Keratinocyte (primary cell): ENCODE data around the gene RBM3. TPM values are rescaled to one million over a fixed set of nuclear protein-coding genes. Genes with fewer than 3 reads are reported as not detected.
A peak's percentile ranks its signal among the peaks of the same experiment; 100 is the strongest.
"Not testable (repeated sequence)": the region's sequence is repeated elsewhere in the genome, so short reads cannot be mapped to it uniquely, and the experiment has no call there.

Experiments used
- DNase-seq: peaks from one replicate; pipeline ENCODE4 v3.0.0-alpha.2; 2011; ENCODE audit warnings: low read depth, missing footprints, low spot score
- FAIRE-seq: peaks from 2 replicates; lab custom pipeline; 2011; peaks lifted over from hg19 to GRCh38; lab: Jason Lieb, UNC
- H2AFZ ChIP-seq: 2 replicates; pipeline ENCODE4 v1.6.0; 2012; ENCODE audit warnings: low read length, control low read depth, inconsistent platforms; ENCODE audit not compliant: control insufficient read depth
- H3K27ac ChIP-seq: 2 replicates; pipeline ENCODE4 v1.5.1; 2011; ENCODE audit warnings: low read length; ENCODE audit not compliant: control insufficient read depth, insufficient read depth
- H3K27me3 ChIP-seq: 3 replicates; pipeline ENCODE4 v1.6.0; 2011; ENCODE audit warnings: low read length; ENCODE audit not compliant: control insufficient read depth, insufficient read depth; ENCODE audit errors: extremely low read depth
- H3K36me3 ChIP-seq, 2 experiments: 2 replicates in 1 of 2; 3 replicates in 1 of 2; pipeline ENCODE4 v1.5.1; 2011; ENCODE audit warnings: low read length in 2 of 2, mild to moderate bottlenecking in 1 of 2; ENCODE audit not compliant: control insufficient read depth in 2 of 2, insufficient read depth in 2 of 2; ENCODE audit errors: extremely low read depth in 1 of 2
- H3K4me1 ChIP-seq: 3 replicates; pipeline ENCODE4 v1.5.1; 2011; ENCODE audit warnings: low read length; ENCODE audit not compliant: control insufficient read depth, insufficient read depth; ENCODE audit errors: extremely low read depth
- H3K4me2 ChIP-seq: 3 replicates; pipeline ENCODE4 v1.6.0; 2011; ENCODE audit warnings: low read depth, low read length; ENCODE audit not compliant: control insufficient read depth, insufficient read depth; ENCODE audit errors: extremely low read depth
- H3K4me3 ChIP-seq, 3 experiments: fragments of 200-600 bp in 1 of 3; sonication (generic) in 1 of 3; 2 replicates in 2 of 3; 3 replicates in 1 of 3; pipeline ENCODE4 v1.5.1; 2011 to 2016; ENCODE audit warnings: low read length in 3 of 3, mild to moderate bottlenecking in 3 of 3, control low read depth in 2 of 3, inconsistent platforms in 1 of 3, low read depth in 1 of 3, mixed read lengths in 1 of 3, mixed run types in 1 of 3, moderate library complexity in 1 of 3; ENCODE audit not compliant: control insufficient read depth in 2 of 3, insufficient read depth in 2 of 3; ENCODE audit errors: extremely low read depth in 1 of 3
- H3K79me2 ChIP-seq: 2 replicates; pipeline ENCODE4 v1.6.0; 2012; ENCODE audit warnings: low read length; ENCODE audit not compliant: control insufficient read depth, insufficient read depth
- H3K9ac ChIP-seq: 3 replicates; pipeline ENCODE4 v1.6.0; 2011; ENCODE audit warnings: low read length; ENCODE audit not compliant: control insufficient read depth, insufficient read depth; ENCODE audit errors: extremely low read depth
- H3K9me1 ChIP-seq: 3 replicates; pipeline ENCODE4 v1.6.0; 2011; ENCODE audit warnings: low read length; ENCODE audit not compliant: control insufficient read depth, insufficient read depth; ENCODE audit errors: extremely low read depth
- H3K9me3 ChIP-seq: 2 replicates; pipeline ENCODE4 v1.5.1; 2012; ENCODE audit warnings: low read depth, low read length; ENCODE audit not compliant: control insufficient read depth
- H4K20me1 ChIP-seq: 3 replicates; pipeline ENCODE4 v1.6.0; 2011; ENCODE audit warnings: low read length; ENCODE audit not compliant: control insufficient read depth, insufficient read depth; ENCODE audit errors: extremely low read depth
- CTCF ChIP-seq, 3 experiments: IDR thresholded peaks in 1 of 3; conservative IDR thresholded peaks in 1 of 3; optimal IDR thresholded peaks in 1 of 3; 2 replicates in 2 of 3; 3 replicates in 1 of 3; pipeline versions ENCODE3 to v1.5.1; 2011; ENCODE audit warnings: low read length in 3 of 3, mild to moderate bottlenecking in 3 of 3, moderate library complexity in 2 of 3, control low read depth in 1 of 3, inconsistent platforms in 1 of 3; ENCODE audit not compliant: insufficient read depth in 2 of 3; ENCODE audit errors: extremely low read depth in 1 of 3
- EZH2 ChIP-seq: IDR thresholded peaks from one replicate; pipeline ENCODE4 v1.6.1; 2012; ENCODE audit warnings: inconsistent platforms, mild to moderate bottlenecking, low read length, moderate library complexity
- dilution Hi-C: fragments of 300-500 bp; cut with MboI; formaldehyde crosslinking; loops from one replicate; pipeline ENCODE4 v1.7.0; 2020; ENCODE audit warnings: low sequenced_read_pairs; ENCODE audit not compliant: extremely low pct_ligation_motif_present
- polyA plus RNA-seq, 5 experiments: library from polyadenylated mRNA; depleted of rRNA in 3 of 5; stranded (reverse) in 3 of 5; stranded (forward) in 1 of 5; unstranded in 1 of 5; fragments of >200 nt; gene quantifications; 1 replicate in 1 of 5; 2 replicates in 3 of 5; 3 replicates in 1 of 5; pipeline versions ENCODE4 v1.2.1 to v1.2.3, GENCODE V29; 2011 to 2012; ENCODE audit warnings: missing spikeins in 2 of 5, low read depth in 1 of 5, low replicate concordance in 1 of 5

RBM3 gene
- polyA plus RNA-seq, 1 donor (not counting 4 experiments of a cell fraction or from before 2014, with no cell fraction given) = 327 TPM

GRCh38 chrX:48541140-48541814, 33.0 kb upstream of the RBM3 start:
- H3K9me1 ChIP-seq = no peaks in the 10 kb centered on the region
- no peak overlapping the region for H3K9ac ChIP-seq
- peaks cover 9% of the 10 kb centered on the region for H3K4me1 ChIP-seq
- H3K79me2 ChIP-seq = peaks cover 15% of the 10 kb centered on the region
- H3K36me3 ChIP-seq = no peaks in the 10 kb centered on the region
- no peaks in the 10 kb centered on the region for H3K9me3 ChIP-seq
- TF ChIP-seq CTCF (optimal IDR thresholded peaks at IDR 0.05 in 1 of 3, IDR thresholded peaks at IDR 0.05 in 1 of 3, conservative IDR thresholded peaks at IDR 0.05 in 1 of 3; ENCODE audit: extremely low read depth in 1 of 3, insufficient read depth in 2 of 3, low read length in 3 of 3) = no peak
- no peak for TF ChIP-seq EZH2
- no peak overlapping the region for H2AFZ ChIP-seq
- no peaks in the 10 kb centered on the region for H4K20me1 ChIP-seq
- FAIRE-seq (no peak), DNase-seq (no peak)
- no peaks in the 10 kb centered on the region for H3K27me3 ChIP-seq
- peak overlapping the region in 1 of 3 experiments; percentile 62 for H3K4me3 ChIP-seq
- H3K4me2 ChIP-seq = no peak overlapping the region
- dilution Hi-C loops = no loop called here
- H3K27ac ChIP-seq = peak overlapping the region; percentile 84

- Histone ChIP-seq H3K27ac (no peak overlapping the region), H3K4me3 (no peak overlapping the region), H2AFZ (no peak overlapping the region), H3K4me2 (no peak overlapping the region), H3K9me3 (no peaks in the 10 kb centered on the region), H4K20me1 (no peaks in the 10 kb centered on the region), H3K4me1 (no peaks in the 10 kb centered on the region), H3K79me2 (no peaks in the 10 kb centered on the region), H3K9ac (no peak overlapping the region), H3K9me1 (no peaks in the 10 kb centered on the region), H3K36me3 (no peaks in the 10 kb centered on the region), H3K27me3 (no peaks in the 10 kb centered on the region)
- no peak for TF ChIP-seq CTCF (optimal IDR thresholded peaks at IDR 0.05 in 1 of 3, IDR thresholded peaks at IDR 0.05 in 1 of 3, conservative IDR thresholded peaks at IDR 0.05 in 1 of 3; ENCODE audit: extremely low read depth in 1 of 3, insufficient read depth in 2 of 3, low read length in 3 of 3)
- DNase-seq (no peak), FAIRE-seq (no peak)
- dilution Hi-C loops = no loop called here
Measured at GRCh38 chrX:48548871-48549270, 25.4 kb upstream of the RBM3 start.

GRCh38 chrX:48555731-48556325, 18.5 kb upstream of the RBM3 start:
- FAIRE-seq, H3K79me2 ChIP-seq, H3K9me3 ChIP-seq, H3K9me1 ChIP-seq, H3K4me2 ChIP-seq, dilution Hi-C loops, H3K4me1 ChIP-seq, H3K4me3 ChIP-seq, H2AFZ ChIP-seq, H3K9ac ChIP-seq, DNase-seq, H3K27me3 ChIP-seq, H4K20me1 ChIP-seq, H3K27ac ChIP-seq: not testable (repeated sequence)
- H3K36me3 ChIP-seq = peaks cover 3 to 11% of the 10 kb centered on the region in 2 experiments
